Ovary (tissue), 3 donors: ENCODE data around the gene ZC3H8.

ENCODE experiments used
- CTCF ChIP-seq, 3 donors: fragments of 450-650 bp in 2 of 3; fragments of 200-600 bp in 1 of 3; IDR thresholded peaks; one replicate each; pipeline versions ENCODE4 v1.5.1 to v1.8.0; 2016 to 2022; ENCODE audit warnings: antibody characterized with exemption in 3 of 3, mild to moderate bottlenecking in 1 of 3
- EP300 ChIP-seq: sonication (generic); formaldehyde crosslinking; IDR thresholded peaks from one replicate; pipeline ENCODE4 v1.6.1; 2017; ENCODE audit warnings: antibody characterized with exemption
- donor health status: DM: no; HTN: no; CAD: no.

DNA sequence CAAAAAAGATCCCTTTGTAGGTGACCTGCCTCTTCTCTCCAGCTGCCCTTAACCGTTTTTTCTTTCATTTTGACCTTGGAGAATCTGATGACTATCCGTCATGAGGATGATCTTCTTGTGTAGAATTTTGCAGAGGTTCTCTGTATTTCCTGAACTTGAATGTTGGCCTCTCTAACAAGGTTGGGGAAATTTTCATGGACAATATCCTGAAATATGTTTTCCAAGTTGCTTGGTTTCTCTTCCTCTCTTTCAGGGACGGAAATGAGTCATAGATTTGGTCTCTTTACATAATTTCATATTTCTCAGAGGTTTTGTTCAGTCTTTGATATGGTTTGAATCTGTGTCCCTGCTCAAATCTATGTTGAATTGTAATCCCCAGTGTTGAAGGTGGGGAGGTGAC is 34.0 kb downstream of the ZC3H8 start:
- no peak for TF ChIP-seq EP300
- TF ChIP-seq CTCF (IDR thresholded peaks at IDR 0.05) = no peak
